ENCODE results near the gene CX3CL1.

- no peak for TF ChIP-seq CTCF (IDR thresholded peaks at IDR 0.05)
- no peak for TF ChIP-seq POLR2A (IDR thresholded peaks at IDR 0.05)
Measured at GRCh38 chr16:57376313-57376818, 4.1 kb downstream of the CX3CL1 start.

Measured in tibial nerve (tissue), 3 donors.